OCI-LY3 (cell line): Measurements from ENCODE around the gene RNF181.

Experiments used
- H2AFZ ChIP-seq: fragments of 200-600, 300-600 bp; shearing (Covaris generic); 2 replicates; pipeline ENCODE4 v1.6.0; 2014; ENCODE audit warnings: antibody characterized with exemption, low read depth, low read length
- H3K27ac ChIP-seq: fragments of 200-600, 300-600 bp; sonication (generic); 2 replicates; pipeline ENCODE4 v1.5.1; 2014; ENCODE audit warnings: mild to moderate bottlenecking, low read length, moderate library complexity, mixed read lengths
- H3K27me3 ChIP-seq: fragments of 200-600, 300-600 bp; sonication (generic); 2 replicates; pipeline ENCODE4 v1.6.1; 2014; ENCODE audit warnings: low read depth, low read length, mixed read lengths
- H3K36me3 ChIP-seq: fragments of 200-600, 300-600 bp; sonication (generic); replicated peaks from 2 replicates; pipeline ENCODE3; 2014; ENCODE audit warnings: low read depth, low read length, mixed read lengths
- H3K4me1 ChIP-seq: fragments of 300-600, 200-600 bp; sonication (generic); 2 replicates; pipeline ENCODE4 v1.6.1; 2014; ENCODE audit warnings: low read length, mixed read lengths
- H3K4me2 ChIP-seq: fragments of 200-600, 300-600 bp; sonication (generic); 2 replicates; pipeline ENCODE4 v1.6.1; 2014; ENCODE audit warnings: low read length, mixed read lengths
- H3K4me3 ChIP-seq: fragments of 300-600, 200-600 bp; sonication (generic); 2 replicates; pipeline ENCODE4 v1.5.1; 2014; ENCODE audit warnings: antibody characterized with exemption, mild to moderate bottlenecking, low read length, moderate library complexity
- H3K79me2 ChIP-seq: fragments of 300-600, 200-600 bp; shearing (Covaris generic); 2 replicates; pipeline ENCODE4 v1.6.1; 2014; ENCODE audit warnings: mild to moderate bottlenecking, low read length, mixed read lengths
- H3K9ac ChIP-seq: fragments of 300-600, 200-600 bp; shearing (Covaris generic); 2 replicates; pipeline ENCODE4 v1.6.0; 2014; ENCODE audit warnings: mild to moderate bottlenecking, low read length, moderate library complexity
- H3K9me3 ChIP-seq: fragments of 200-600, 300-600 bp; shearing (Covaris generic); 2 replicates; pipeline ENCODE4 v1.6.1; 2014; ENCODE audit warnings: low read length, mixed read lengths; ENCODE audit not compliant: insufficient read depth
- H4K20me1 ChIP-seq: fragments of 200-600, 300-600 bp; sonication (generic); 2 replicates; pipeline ENCODE4 v1.6.1; 2016; ENCODE audit warnings: low read length, mixed read lengths; ENCODE audit not compliant: insufficient read depth
- EZH2phosphoT487 ChIP-seq: fragments of 200-600 bp; shearing (Covaris generic); IDR thresholded peaks from 2 replicates; pipeline ENCODE4 v1.6.1; 2018; ENCODE audit warnings: antibody characterized with exemption, mixed run types, low read depth
- TF ChIP-seq, protein P1 (sequence below): fragments of 200-600, 300-600 bp; sonication (generic); IDR thresholded peaks from 2 replicates; pipeline ENCODE4 v1.5.1; 2014; ENCODE audit warnings: antibody characterized with exemption, low read length, low read depth

Gene RNF181

DNA sequence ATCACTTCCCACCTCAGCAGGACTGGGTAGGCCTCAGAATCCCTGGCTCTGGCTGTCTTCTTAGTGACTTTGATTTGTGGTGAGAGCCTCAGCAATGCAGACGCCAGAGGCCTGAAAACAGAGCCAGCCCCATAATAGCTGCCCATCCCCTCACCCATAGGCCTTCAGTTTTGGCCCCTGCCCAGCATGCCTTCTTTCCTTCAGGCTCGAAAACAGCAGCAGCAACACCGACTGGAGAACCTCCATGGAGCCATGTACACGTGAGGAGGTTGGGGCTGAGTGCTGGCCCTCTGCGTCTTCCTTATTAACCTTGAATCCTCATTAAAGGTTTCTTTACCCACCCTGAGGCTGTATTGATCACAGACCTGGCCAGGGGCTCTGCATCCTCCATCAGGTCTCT lies 1.7 kb downstream of the RNF181 start:
- peaks cover 13% of the 10 kb centered on the region for H3K4me1 ChIP-seq
- no peak overlapping the region for H3K9ac ChIP-seq
- H3K79me2 ChIP-seq = peaks cover 26% of the 10 kb centered on the region
- H3K4me3 ChIP-seq = no peak overlapping the region
- no peak overlapping the region for H3K4me2 ChIP-seq
- H3K27me3 ChIP-seq = no peaks in the 10 kb centered on the region
- no peaks in the 10 kb centered on the region for H3K9me3 ChIP-seq
- peaks cover 9% of the 10 kb centered on the region for H3K36me3 ChIP-seq
- no peak overlapping the region for H2AFZ ChIP-seq
- no peak overlapping the region for H3K27ac ChIP-seq
- H4K20me1 ChIP-seq = no peaks in the 10 kb centered on the region
- TF ChIP-seq EZH2phosphoT487 = no peak
- TF ChIP-seq, protein P1, sequence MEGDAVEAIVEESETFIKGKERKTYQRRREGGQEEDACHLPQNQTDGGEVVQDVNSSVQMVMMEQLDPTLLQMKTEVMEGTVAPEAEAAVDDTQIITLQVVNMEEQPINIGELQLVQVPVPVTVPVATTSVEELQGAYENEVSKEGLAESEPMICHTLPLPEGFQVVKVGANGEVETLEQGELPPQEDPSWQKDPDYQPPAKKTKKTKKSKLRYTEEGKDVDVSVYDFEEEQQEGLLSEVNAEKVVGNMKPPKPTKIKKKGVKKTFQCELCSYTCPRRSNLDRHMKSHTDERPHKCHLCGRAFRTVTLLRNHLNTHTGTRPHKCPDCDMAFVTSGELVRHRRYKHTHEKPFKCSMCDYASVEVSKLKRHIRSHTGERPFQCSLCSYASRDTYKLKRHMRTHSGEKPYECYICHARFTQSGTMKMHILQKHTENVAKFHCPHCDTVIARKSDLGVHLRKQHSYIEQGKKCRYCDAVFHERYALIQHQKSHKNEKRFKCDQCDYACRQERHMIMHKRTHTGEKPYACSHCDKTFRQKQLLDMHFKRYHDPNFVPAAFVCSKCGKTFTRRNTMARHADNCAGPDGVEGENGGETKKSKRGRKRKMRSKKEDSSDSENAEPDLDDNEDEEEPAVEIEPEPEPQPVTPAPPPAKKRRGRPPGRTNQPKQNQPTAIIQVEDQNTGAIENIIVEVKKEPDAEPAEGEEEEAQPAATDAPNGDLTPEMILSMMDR = no peak

DNA sequence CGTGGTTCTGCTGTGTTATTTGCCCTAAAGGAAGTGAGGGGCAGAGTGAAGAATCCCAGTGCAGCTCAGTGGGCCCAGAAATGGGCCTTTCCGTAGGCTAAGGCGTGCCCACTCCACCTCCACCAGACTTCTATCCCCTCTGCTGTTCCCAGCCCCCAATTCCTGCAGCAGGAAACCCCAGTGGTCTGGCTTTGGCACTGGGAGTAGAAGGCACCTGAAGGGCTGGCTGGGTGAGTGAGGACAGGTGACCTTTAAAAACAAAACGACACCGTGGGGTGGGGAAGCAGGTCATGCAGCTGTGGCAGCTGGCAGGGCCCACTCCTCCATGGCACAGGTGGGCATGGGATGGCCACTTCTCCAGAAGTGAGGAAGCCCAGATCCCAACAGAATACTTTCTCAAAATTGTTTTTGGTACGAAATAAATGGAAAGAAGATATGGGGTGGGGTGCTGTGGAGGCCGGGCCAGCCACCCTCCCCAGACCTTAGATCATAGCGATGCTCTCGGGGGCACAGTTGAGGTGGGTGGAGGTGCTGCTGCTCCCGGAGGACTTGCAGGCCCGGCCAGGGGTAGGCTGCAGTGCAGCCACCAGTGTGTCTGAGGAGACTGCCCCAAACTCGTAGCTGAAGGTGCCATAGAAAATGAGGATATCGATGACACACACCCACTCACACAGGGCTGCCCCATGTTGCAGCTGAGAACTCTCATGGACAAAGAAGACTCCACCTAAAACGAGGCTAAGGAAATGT lies 3.2 kb downstream of the RNF181 start:
- Histone ChIP-seq H4K20me1 (no peaks in the 10 kb centered on the region), H3K4me1 (peaks cover 13% of the 10 kb centered on the region), H3K36me3 (peaks cover 9% of the 10 kb centered on the region), H3K9me3 (no peaks in the 10 kb centered on the region), H3K4me3 (no peak overlapping the region), H3K27ac (no peak overlapping the region), H3K4me2 (no peak overlapping the region), H2AFZ (no peak overlapping the region), H3K9ac (no peak overlapping the region), H3K79me2 (peaks cover 26% of the 10 kb centered on the region), H3K27me3 (no peaks in the 10 kb centered on the region)
- no peak for TF ChIP-seq EZH2phosphoT487
- TF ChIP-seq, protein P1 = no peak

DNA sequence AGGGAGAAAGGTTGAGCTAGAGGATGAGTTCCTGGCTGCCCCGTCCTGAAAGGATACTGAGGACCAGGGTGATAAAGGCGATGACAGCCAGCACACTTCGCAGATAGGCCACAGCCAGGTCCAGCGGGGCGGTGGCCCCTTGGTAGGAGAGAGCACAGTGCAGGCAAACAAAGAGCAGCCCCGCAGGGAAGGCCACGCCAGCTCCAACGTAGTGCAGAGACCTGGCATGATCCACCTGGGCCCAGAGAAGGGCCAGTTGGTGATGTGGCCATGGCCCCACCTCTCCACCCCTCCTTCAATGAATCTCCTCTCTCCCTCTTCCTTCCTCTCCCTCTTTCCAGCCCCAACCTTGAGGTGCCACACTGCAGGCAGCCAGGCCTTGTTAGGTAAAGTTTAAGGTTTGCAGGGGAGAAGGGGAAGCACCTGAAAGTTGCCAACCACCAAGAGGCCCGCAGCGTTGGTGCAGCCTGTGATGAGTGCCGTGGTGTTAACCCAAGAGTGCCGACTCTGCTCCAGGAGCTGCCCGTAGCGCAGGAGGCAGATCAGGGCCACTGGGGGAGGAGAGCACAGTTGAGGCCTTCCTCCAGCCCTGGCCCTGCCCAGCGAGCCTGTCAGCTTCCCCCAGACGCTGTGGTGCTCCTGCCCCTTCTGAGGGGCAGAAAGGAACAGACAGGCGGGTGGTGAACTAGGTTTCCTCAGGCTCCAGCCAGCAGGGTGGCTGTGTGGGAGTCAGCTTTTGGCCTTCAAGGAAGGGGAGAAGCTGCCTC lies 4.1 kb downstream of the RNF181 start:
- H3K27me3 ChIP-seq = no peaks in the 10 kb centered on the region
- H3K27ac ChIP-seq = no peak overlapping the region
- no peak overlapping the region for H3K4me3 ChIP-seq
- no peaks in the 10 kb centered on the region for H3K9me3 ChIP-seq
- peaks cover 9% of the 10 kb centered on the region for H3K36me3 ChIP-seq
- no peak overlapping the region for H2AFZ ChIP-seq
- H3K9ac ChIP-seq = no peak overlapping the region
- H3K79me2 ChIP-seq = peaks cover 23% of the 10 kb centered on the region
- peaks cover 9% of the 10 kb centered on the region for H3K4me1 ChIP-seq
- no peak overlapping the region for H3K4me2 ChIP-seq
- TF ChIP-seq, protein P1 = no peak
- no peak for TF ChIP-seq EZH2phosphoT487
- H4K20me1 ChIP-seq = no peaks in the 10 kb centered on the region

DNA sequence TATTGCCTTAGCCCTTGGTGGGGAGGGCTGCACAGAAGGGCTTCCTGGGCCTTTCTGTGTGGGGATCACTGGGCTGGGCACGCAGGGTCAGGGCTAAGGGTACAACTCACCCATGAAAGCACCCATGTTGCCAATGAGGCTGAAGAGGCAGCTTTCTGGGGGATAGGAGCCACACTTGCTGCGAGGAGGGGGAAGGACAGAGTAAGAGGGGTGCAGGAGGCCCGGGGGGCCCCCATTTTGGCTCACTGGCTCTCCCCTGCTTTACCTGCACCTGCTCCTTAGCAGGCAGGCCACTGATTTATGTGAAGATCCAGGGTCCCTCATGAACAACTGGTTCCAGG lies 4.7 kb downstream of the RNF181 start:
- Histone ChIP-seq H3K27me3 (no peaks in the 10 kb centered on the region), H3K36me3 (peaks cover 9% of the 10 kb centered on the region), H3K4me2 (no peak overlapping the region), H3K4me3 (no peak overlapping the region), H3K4me1 (peaks cover 7% of the 10 kb centered on the region), H3K9ac (no peak overlapping the region), H2AFZ (no peak overlapping the region), H3K79me2 (peaks cover 18% of the 10 kb centered on the region), H3K9me3 (no peaks in the 10 kb centered on the region), H3K27ac (no peak overlapping the region), H4K20me1 (no peaks in the 10 kb centered on the region)
- TF ChIP-seq EZH2phosphoT487 = no peak
- TF ChIP-seq, protein P1 = no peak
